DOHH2 (cell line): Measurements from ENCODE around the gene ZNF816.
A peak's percentile ranks its signal among the peaks of the same experiment; 100 is the strongest.

ENCODE experiments used
- H3F3A ChIP-seq: fragments of 200-600 bp; sonication (generic), shearing (Covaris generic); 2 replicates; pipeline ENCODE4 v1.6.0; 2016; ENCODE audit warnings: antibody characterized with exemption, mild to moderate bottlenecking; ENCODE audit not compliant: control insufficient read depth, insufficient read depth
- H3K27ac ChIP-seq: fragments of 200-600 bp; sonication (generic); 2 replicates; pipeline ENCODE4 v1.5.1; 2014; ENCODE audit warnings: low read depth, mild to moderate bottlenecking, low read length, moderate library complexity
- H3K27me3 ChIP-seq: fragments of 200-600 bp; sonication (generic); 2 replicates; pipeline ENCODE4 v1.6.1; 2014; ENCODE audit warnings: mild to moderate bottlenecking, low read length, mixed read lengths; ENCODE audit not compliant: control insufficient read depth
- H3K36me3 ChIP-seq: fragments of 200-600 bp; sonication (generic); 2 replicates; pipeline ENCODE4 v1.6.1; 2014; ENCODE audit warnings: mild to moderate bottlenecking, low read length, moderate library complexity, mixed read lengths; ENCODE audit not compliant: control insufficient read depth
- H3K4me1 ChIP-seq: fragments of 200-600 bp; sonication (generic); 2 replicates; pipeline ENCODE4 v1.6.1; 2014; ENCODE audit warnings: mild to moderate bottlenecking, low read length, mixed read lengths; ENCODE audit not compliant: control insufficient read depth
- H3K4me2 ChIP-seq: fragments of 200-600 bp; sonication (generic); 2 replicates; pipeline ENCODE4 v1.6.0; 2014; ENCODE audit warnings: mild to moderate bottlenecking, low read length, moderate library complexity
- H3K4me3 ChIP-seq: fragments of 200-600 bp; sonication (generic); 2 replicates; pipeline ENCODE4 v1.5.1; 2014; ENCODE audit warnings: mild to moderate bottlenecking, low read length, mixed read lengths
- H3K79me2 ChIP-seq: fragments of 200-600 bp; sonication (generic); 2 replicates; pipeline ENCODE4 v1.6.1; 2014; ENCODE audit warnings: mild to moderate bottlenecking, low read length, mixed read lengths; ENCODE audit not compliant: control insufficient read depth
- H3K9me2 ChIP-seq: fragments of 200-600 bp; sonication (generic); replicated peaks from 2 replicates; pipeline ENCODE4 v1.6.1; 2014; ENCODE audit warnings: mild to moderate bottlenecking, low read length, mixed read lengths; ENCODE audit not compliant: control insufficient read depth
- H3K9me3 ChIP-seq: fragments of 200-600 bp; sonication (generic); 2 replicates; pipeline ENCODE4 v1.6.1; 2014; ENCODE audit warnings: antibody characterized with exemption, low read length, mixed read lengths; ENCODE audit not compliant: control insufficient read depth, insufficient read depth
- H4K20me1 ChIP-seq: fragments of 200-600 bp; sonication (generic); 2 replicates; pipeline ENCODE4 v1.6.0; 2014; ENCODE audit warnings: low read depth, mild to moderate bottlenecking, antibody characterized with exemption, low read length, moderate library complexity; ENCODE audit not compliant: control insufficient read depth, insufficient read depth
- CTCF ChIP-seq: fragments of 200-600 bp; sonication (generic); IDR thresholded peaks from one replicate; pipeline ENCODE4 v1.5.1; 2014; ENCODE audit warnings: antibody characterized with exemption, mild to moderate bottlenecking, low read depth, low read length; ENCODE audit not compliant: poor library complexity, severe bottlenecking
- EZH2phosphoT487 ChIP-seq: fragments of 200-600 bp; sonication (generic); IDR thresholded peaks from 2 replicates; pipeline ENCODE4 v1.6.1; 2017; ENCODE audit warnings: borderline replicate concordance, mild to moderate bottlenecking, antibody characterized with exemption, low read length, moderate library complexity, mixed read lengths

Gene ZNF816

GRCh38 chr19:52981329-52981728 is 18.6 kb upstream of the ZNF816 start:
- Histone ChIP-seq H3K4me2 (no peak overlapping the region), H3K4me1 (no peaks in the 10 kb centered on the region), H3K9me2 (no peaks in the 10 kb centered on the region), H4K20me1 (no peaks in the 10 kb centered on the region), H3K4me3 (no peak overlapping the region), H3K27me3 (no peaks in the 10 kb centered on the region), H3F3A (no peaks in the 10 kb centered on the region), H3K9me3 (peaks cover 14% of the 10 kb centered on the region; the same call in 1 of the 2 replicates), H3K36me3 (no peaks in the 10 kb centered on the region), H3K27ac (no peak overlapping the region), H3K79me2 (no peaks in the 10 kb centered on the region)
- TF ChIP-seq EZH2phosphoT487 (no peak), CTCF (no peak)

GRCh38 chr19:52967772-52968171 is 5.1 kb upstream of the ZNF816 start:
- H3K9me3 ChIP-seq: peaks cover 14% of the 10 kb centered on the region; the same call in 1 of the 2 replicates

GRCh38 chr19:52963247-52963618 is 552 bp upstream of the ZNF816 start:
- TF ChIP-seq CTCF: no peak
- no peak for TF ChIP-seq EZH2phosphoT487
- Histone ChIP-seq H3K9me2 (no peaks in the 10 kb centered on the region), H3K4me1 (peaks cover 14% of the 10 kb centered on the region), H3K4me3 (peak overlapping the region; percentile 90), H3F3A (no peaks in the 10 kb centered on the region), H4K20me1 (no peaks in the 10 kb centered on the region), H3K36me3 (peaks cover 30% of the 10 kb centered on the region), H3K27ac (no peak overlapping the region), H3K27me3 (no peaks in the 10 kb centered on the region), H3K4me2 (peak overlapping the region; percentile 66), H3K79me2 (peaks cover 43% of the 10 kb centered on the region), H3K9me3 (peaks cover 24% of the 10 kb centered on the region; the same call in 1 of the 2 replicates)

More at GRCh38 chr19:52967772-52968171, 5.1 kb upstream of the ZNF816 start:
- no peaks in the 10 kb centered on the region for H3K27me3 ChIP-seq
- H3K4me2 ChIP-seq: no peak overlapping the region
- no peaks in the 10 kb centered on the region for H3K36me3 ChIP-seq
- H3K4me1 ChIP-seq: peaks cover 5% of the 10 kb centered on the region; the same call in 1 of the 2 replicates
- no peaks in the 10 kb centered on the region for H4K20me1 ChIP-seq
- no peaks in the 10 kb centered on the region for H3K9me2 ChIP-seq
- no peaks in the 10 kb centered on the region for H3K79me2 ChIP-seq
- no peak overlapping the region for H3K4me3 ChIP-seq
- H3K27ac ChIP-seq: no peak overlapping the region
- no peaks in the 10 kb centered on the region for H3F3A ChIP-seq
- TF ChIP-seq EZH2phosphoT487 (no peak), CTCF (no peak)

- peaks cover 37% of the 10 kb centered on the region for H3K36me3 ChIP-seq
- H3K79me2 ChIP-seq: peaks cover 50% of the 10 kb centered on the region
- no peaks in the 10 kb centered on the region for H3K27me3 ChIP-seq
- peak overlapping the region; percentile 66 for H3K4me2 ChIP-seq
- no peaks in the 10 kb centered on the region for H4K20me1 ChIP-seq
- H3F3A ChIP-seq: no peaks in the 10 kb centered on the region
- peak overlapping the region; percentile 90 for H3K4me3 ChIP-seq
- peaks cover 14% of the 10 kb centered on the region for H3K4me1 ChIP-seq
- peak overlapping the region; percentile 19; the same call in 1 of the 2 replicates for H3K27ac ChIP-seq
- no peaks in the 10 kb centered on the region for H3K9me2 ChIP-seq
- peaks cover 24% of the 10 kb centered on the region; the same call in 1 of the 2 replicates for H3K9me3 ChIP-seq
- no peak for TF ChIP-seq EZH2phosphoT487
- TF ChIP-seq CTCF: no peak
Measured at GRCh38 chr19:52961981-52962380, 700 bp downstream of the ZNF816 start.
